Astrocyte (in vitro differentiated cells and primary cell): ENCODE results near the gene NEK10. TPM values are rescaled to one million over a fixed set of nuclear protein-coding genes. Genes with fewer than 3 reads are reported as not detected.

Experiments used
- DNase-seq: peaks from one replicate; pipeline ENCODE4 v3.0.0-alpha.2; 2010; ENCODE audit warnings: low read depth
- FAIRE-seq: peaks from 2 replicates; lab custom pipeline; 2011; peaks lifted over from hg19 to GRCh38; lab: Jason Lieb, UNC
- H2AFZ ChIP-seq: 2 replicates; pipeline ENCODE4 v1.6.0; 2012; ENCODE audit warnings: low read depth, low read length, inconsistent platforms
- H3K27ac ChIP-seq: 2 replicates; pipeline ENCODE4 v1.5.1; 2011; ENCODE audit warnings: low read depth, low read length, inconsistent platforms
- H3K27me3 ChIP-seq: 2 replicates; pipeline ENCODE4 v1.6.0; 2011; ENCODE audit warnings: low read length, inconsistent platforms; ENCODE audit not compliant: insufficient read depth
- H3K36me3 ChIP-seq: 2 replicates; pipeline ENCODE4 v1.5.1; 2011; ENCODE audit warnings: low read length, inconsistent platforms; ENCODE audit not compliant: insufficient read depth
- H3K4me1 ChIP-seq: 2 replicates; pipeline ENCODE4 v1.5.1; 2011; ENCODE audit warnings: low read length, inconsistent platforms; ENCODE audit not compliant: insufficient read depth
- H3K4me2 ChIP-seq: 2 replicates; pipeline ENCODE4 v1.6.0; 2012; ENCODE audit warnings: low read length, inconsistent platforms
- H3K4me3 ChIP-seq: 2 replicates; pipeline ENCODE4 v1.5.1; 2011; ENCODE audit warnings: low read depth, mild to moderate bottlenecking, low read length, inconsistent platforms; ENCODE audit not compliant: insufficient read depth
- H3K79me2 ChIP-seq: 2 replicates; pipeline ENCODE4 v1.6.0; 2012; ENCODE audit warnings: mild to moderate bottlenecking, low read length, inconsistent platforms; ENCODE audit not compliant: insufficient read depth
- H3K9ac ChIP-seq: 2 replicates; pipeline ENCODE4 v1.6.0; 2012; ENCODE audit warnings: mild to moderate bottlenecking, low read length, inconsistent platforms
- H3K9me3 ChIP-seq: 2 replicates; pipeline ENCODE4 v1.5.1; 2012; ENCODE audit warnings: low read depth, mild to moderate bottlenecking, low read length, inconsistent platforms; ENCODE audit not compliant: insufficient read depth
- H4K20me1 ChIP-seq: 2 replicates; pipeline ENCODE4 v1.6.0; 2012; ENCODE audit warnings: low read length, inconsistent platforms; ENCODE audit not compliant: insufficient read depth
- H3K27ac Mint-ChIP-seq: one replicate; pipeline ENCODE4 v1.8.0; 2021; ENCODE audit warnings: mild to moderate bottlenecking, mixed read lengths; ENCODE audit not compliant: unreplicated experiment
- H3K27me3 Mint-ChIP-seq: one replicate; pipeline ENCODE4 v1.8.0; 2021; ENCODE audit warnings: low read depth, mixed read lengths; ENCODE audit not compliant: unreplicated experiment
- H3K36me3 Mint-ChIP-seq: one replicate; pipeline ENCODE4 v1.8.0; 2021; ENCODE audit warnings: low read depth, mixed read lengths; ENCODE audit not compliant: unreplicated experiment
- H3K4me1 Mint-ChIP-seq: one replicate; pipeline ENCODE4 v1.8.0; 2021; ENCODE audit warnings: low read depth, mixed read lengths; ENCODE audit not compliant: unreplicated experiment
- H3K4me3 Mint-ChIP-seq: one replicate; pipeline ENCODE4 v1.8.0; 2021; ENCODE audit warnings: mild to moderate bottlenecking, moderate library complexity, mixed read lengths; ENCODE audit not compliant: unreplicated experiment
- H3K9me3 Mint-ChIP-seq: one replicate; pipeline ENCODE4 v1.8.0; 2021; ENCODE audit warnings: mild to moderate bottlenecking, mixed read lengths; ENCODE audit not compliant: unreplicated experiment
- EZH2 ChIP-seq: IDR thresholded peaks from 2 replicates; pipeline ENCODE4 v1.6.1; 2012; ENCODE audit warnings: mild to moderate bottlenecking, low read length, inconsistent platforms; ENCODE audit not compliant: insufficient read depth
- total RNA-seq: library from RNA; stranded (reverse); gene quantifications from 2 replicates; pipeline ENCODE4 v1.2.1, GENCODE V29; 2021
- TF ChIP-seq, protein P1 (sequence below): IDR thresholded peaks from 2 replicates; pipeline ENCODE4 v1.5.1; 2011; ENCODE audit warnings: low read depth, mild to moderate bottlenecking, inconsistent platforms, low read length, moderate library complexity; ENCODE audit not compliant: insufficient read depth

Gene NEK10
- total RNA-seq, 1 donor from 2014 or later = 3.2 TPM

DNA sequence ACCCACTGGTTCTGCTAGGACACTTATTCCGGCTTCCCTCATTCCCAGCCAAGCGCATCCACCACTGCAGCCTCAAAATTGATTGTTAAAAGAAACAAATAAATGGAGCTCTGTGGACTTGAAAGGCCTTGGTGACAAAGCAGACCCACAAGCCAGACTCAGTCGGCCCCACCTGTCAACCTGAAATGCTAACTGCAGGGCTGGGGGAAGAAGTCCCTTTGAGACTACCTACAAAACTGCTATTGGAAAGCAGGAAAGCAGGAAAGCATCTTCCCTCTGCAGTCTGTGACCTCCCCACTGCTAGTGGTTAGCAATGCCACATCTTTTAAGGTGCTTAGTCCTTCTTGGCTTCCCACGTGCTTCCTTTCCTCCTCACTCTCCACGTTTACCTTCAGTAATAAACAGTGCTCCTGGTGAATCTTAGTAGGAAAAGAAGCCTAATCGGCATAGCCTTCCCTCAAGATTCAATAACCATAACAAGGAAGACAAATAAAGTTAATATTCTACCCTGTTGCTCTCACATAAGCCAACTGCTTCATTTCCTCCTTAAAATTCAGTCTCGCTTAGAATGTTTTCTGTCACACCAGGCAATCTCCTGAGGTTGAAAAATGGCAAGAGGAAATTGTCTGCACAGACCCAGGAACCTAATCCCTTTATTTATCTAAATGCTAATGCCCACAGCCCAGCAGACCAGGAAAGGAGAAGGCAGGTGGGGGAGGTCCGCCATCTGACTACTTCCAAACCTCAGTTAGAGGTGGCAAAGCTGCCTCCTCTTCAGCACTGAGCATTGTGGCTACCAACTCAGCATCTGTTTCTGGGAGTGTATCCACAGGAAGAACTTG, 296.2 kb downstream of the NEK10 start:
- no peak overlapping the region for H3K4me3 Mint-ChIP-seq
- Histone ChIP-seq H3K27ac (no peak overlapping the region), H3K79me2 (no peaks in the 10 kb centered on the region), H3K4me1 (no peaks in the 10 kb centered on the region), H3K36me3 (no peaks in the 10 kb centered on the region), H4K20me1 (no peaks in the 10 kb centered on the region), H3K4me2 (no peak overlapping the region), H3K9ac (no peak overlapping the region), H3K27me3 (no peaks in the 10 kb centered on the region), H3K9me3 (no peaks in the 10 kb centered on the region), H3K4me3 (no peak overlapping the region), H2AFZ (no peak overlapping the region)
- no peaks in the 10 kb centered on the region for H3K36me3 Mint-ChIP-seq
- H3K9me3 Mint-ChIP-seq = no peaks in the 10 kb centered on the region
- peaks cover 2% of the 10 kb centered on the region for H3K27me3 Mint-ChIP-seq
- no peaks in the 10 kb centered on the region for H3K4me1 Mint-ChIP-seq
- DNase-seq (no peak), FAIRE-seq (no peak)
- no peak for TF ChIP-seq EZH2
- TF ChIP-seq, protein P1, sequence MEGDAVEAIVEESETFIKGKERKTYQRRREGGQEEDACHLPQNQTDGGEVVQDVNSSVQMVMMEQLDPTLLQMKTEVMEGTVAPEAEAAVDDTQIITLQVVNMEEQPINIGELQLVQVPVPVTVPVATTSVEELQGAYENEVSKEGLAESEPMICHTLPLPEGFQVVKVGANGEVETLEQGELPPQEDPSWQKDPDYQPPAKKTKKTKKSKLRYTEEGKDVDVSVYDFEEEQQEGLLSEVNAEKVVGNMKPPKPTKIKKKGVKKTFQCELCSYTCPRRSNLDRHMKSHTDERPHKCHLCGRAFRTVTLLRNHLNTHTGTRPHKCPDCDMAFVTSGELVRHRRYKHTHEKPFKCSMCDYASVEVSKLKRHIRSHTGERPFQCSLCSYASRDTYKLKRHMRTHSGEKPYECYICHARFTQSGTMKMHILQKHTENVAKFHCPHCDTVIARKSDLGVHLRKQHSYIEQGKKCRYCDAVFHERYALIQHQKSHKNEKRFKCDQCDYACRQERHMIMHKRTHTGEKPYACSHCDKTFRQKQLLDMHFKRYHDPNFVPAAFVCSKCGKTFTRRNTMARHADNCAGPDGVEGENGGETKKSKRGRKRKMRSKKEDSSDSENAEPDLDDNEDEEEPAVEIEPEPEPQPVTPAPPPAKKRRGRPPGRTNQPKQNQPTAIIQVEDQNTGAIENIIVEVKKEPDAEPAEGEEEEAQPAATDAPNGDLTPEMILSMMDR = no peak
- no peak overlapping the region for H3K27ac Mint-ChIP-seq

DNA sequence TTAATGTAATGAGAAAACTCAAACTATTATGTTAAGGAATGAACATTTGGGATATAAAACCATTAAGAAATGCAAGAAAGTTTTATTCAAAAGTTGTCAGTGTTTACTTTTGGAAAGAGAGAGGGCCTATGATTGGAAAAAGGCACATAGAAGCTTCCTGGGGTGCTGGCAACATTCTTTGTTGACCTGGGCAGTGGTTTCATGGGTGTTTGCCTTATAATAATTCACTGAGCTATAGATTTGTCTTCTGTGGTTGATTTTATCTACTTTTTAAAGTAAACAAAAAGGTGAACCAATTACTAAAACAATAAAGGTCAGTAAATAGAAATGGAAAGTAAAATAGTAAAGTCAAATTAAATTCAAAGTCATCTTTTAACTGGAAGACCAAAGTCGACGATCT, 308.8 kb downstream of the NEK10 start:
- no peak overlapping the region for H3K9ac ChIP-seq
- H2AFZ ChIP-seq = no peak overlapping the region
- H3K27me3 ChIP-seq = no peaks in the 10 kb centered on the region
- no peak for TF ChIP-seq EZH2
- TF ChIP-seq, protein P1 = no peak
- no peaks in the 10 kb centered on the region for H3K79me2 ChIP-seq
- Mint-ChIP-seq H3K9me3 (no peaks in the 10 kb centered on the region), H3K4me3 (no peak overlapping the region), H3K27me3 (peaks cover 2% of the 10 kb centered on the region), H3K4me1 (no peaks in the 10 kb centered on the region), H3K27ac (no peak overlapping the region), H3K36me3 (no peaks in the 10 kb centered on the region)
- no peak overlapping the region for H3K27ac ChIP-seq
- no peaks in the 10 kb centered on the region for H4K20me1 ChIP-seq
- no peaks in the 10 kb centered on the region for H3K9me3 ChIP-seq
- H3K4me3 ChIP-seq = no peak overlapping the region
- FAIRE-seq (no peak), DNase-seq (no peak)
- H3K4me1 ChIP-seq = no peaks in the 10 kb centered on the region
- H3K36me3 ChIP-seq = no peaks in the 10 kb centered on the region
- H3K4me2 ChIP-seq = no peak overlapping the region

Other genes starting within 250 kb of the NEK10 start
- gene SLC4A7, start 115.0 kb upstream of the NEK10 start, total RNA-seq = 66.7 and 68.7 TPM in 2 replicates